ENCODE measurements around the gene TJP3.

The TJP3 gene

GRCh38 chr19:3716147-3716668, 8.0 kb downstream of the TJP3 start:
- DNase-seq: no peak

DNA sequence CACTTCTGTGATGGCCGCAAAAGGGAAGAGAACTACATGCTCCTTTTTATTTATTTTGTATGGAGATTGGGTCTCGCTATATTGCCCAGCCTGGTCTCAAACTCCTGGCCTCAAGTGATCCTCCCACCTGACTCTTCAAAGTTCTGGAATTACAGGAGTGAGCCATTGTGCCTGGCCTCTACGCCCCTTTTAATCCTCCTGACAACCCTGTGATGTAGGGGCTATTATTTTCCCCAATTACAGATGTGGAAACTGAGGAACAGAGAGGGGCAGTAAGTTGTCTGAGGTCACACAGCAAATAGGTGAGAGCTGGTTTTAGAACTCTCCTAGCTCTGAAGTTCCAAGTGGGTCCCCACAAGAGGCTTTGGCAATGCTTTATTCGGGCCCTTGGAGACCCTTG, 11.7 kb downstream of the TJP3 start:
- DNase-seq: no peak

DNA sequence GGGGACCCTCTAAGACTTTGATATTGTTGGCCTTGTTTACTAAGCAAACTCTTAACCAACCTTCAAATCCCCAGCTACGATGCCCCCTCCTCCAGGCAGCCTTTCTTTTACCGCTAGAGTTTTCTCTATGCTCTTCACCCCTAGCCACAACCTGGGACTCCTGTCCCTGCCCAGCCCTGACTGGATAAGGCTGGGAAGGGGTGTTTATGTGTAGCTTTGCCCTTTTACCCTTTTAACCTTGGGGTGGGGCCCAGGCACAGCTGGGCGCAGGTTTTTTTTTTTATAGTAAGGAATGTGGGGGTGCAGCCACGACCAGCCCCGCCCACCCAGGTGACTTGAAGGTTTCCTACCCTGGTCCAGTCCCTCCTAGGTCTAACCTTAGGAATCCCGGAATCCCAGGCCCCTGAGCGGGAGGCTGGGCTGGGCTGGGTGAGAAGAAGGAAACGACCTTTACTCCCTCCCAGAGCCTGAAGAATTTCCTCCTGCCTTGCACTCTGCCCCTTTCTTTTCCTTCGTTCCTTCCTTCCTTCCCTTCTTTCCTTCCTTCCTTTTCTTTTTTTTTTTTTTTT, 12.2 kb downstream of the TJP3 start:
- no peak for DNase-seq

DNA sequence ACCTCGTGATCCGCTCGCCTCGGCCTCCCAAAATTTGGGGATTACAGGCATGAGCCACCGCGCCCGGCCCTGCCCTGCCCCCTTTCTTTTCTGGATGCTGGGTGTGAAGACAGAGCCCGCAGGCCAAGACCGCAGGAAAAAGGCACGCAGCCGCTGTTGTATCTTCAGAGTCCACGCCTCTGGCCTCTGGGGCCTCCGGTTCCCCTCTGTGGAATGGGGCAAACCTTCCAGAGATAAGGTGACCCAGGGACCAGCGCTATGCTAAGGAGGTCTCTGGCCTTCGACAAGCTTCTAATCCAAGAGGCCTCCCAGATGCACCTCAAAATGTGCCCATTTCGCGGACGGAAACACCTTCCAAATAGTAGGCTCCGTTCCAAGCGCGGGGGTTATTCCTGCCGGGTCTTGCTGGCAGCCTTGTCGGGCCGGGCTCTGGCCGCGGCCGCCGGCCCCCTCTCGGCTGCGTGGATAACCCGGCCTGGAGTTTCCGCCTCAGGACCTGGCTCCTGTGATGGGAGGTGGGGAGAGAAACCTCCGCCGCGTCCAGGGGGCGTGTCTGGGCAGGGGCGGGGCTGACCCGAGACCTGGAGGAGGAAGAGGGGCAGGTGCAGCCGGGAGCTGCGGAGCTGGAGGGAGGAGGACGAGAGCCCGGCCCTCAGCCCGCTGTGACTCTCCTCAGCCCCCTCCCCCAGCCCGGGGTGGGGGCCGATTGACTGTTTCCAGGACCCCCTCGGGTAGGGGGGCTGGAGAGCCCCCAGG, 13.1 kb downstream of the TJP3 start:
- DNase-seq: peak; percentile 87

DNA sequence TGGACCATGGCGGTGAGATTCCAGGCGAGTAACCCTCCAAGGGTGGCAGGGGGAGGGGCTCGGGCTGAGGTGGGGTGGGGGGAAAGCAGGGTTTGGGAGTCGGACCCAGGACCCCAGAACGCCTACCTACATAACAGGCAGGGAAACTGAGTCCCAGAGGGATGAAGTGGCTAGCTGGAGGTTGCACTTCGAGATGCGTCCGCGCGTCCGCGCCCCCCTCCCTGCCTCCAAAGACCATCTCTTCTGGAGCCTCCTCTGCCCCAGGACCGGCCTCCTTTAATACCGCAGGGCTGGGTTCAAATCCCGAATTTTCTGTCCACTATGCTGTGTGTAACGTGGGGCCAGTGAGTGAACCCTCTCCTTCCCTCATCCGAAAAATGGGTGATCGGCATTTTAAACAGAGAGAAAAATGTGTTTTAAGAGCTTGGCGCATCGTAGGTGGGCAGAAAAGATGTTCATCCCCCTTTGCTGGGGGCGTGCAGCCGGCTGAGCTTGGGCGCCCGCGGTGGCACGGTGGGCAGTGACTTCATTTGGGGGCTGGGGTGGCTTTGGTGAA, 13.8 kb downstream of the TJP3 start:
- no peak for DNase-seq

DNA sequence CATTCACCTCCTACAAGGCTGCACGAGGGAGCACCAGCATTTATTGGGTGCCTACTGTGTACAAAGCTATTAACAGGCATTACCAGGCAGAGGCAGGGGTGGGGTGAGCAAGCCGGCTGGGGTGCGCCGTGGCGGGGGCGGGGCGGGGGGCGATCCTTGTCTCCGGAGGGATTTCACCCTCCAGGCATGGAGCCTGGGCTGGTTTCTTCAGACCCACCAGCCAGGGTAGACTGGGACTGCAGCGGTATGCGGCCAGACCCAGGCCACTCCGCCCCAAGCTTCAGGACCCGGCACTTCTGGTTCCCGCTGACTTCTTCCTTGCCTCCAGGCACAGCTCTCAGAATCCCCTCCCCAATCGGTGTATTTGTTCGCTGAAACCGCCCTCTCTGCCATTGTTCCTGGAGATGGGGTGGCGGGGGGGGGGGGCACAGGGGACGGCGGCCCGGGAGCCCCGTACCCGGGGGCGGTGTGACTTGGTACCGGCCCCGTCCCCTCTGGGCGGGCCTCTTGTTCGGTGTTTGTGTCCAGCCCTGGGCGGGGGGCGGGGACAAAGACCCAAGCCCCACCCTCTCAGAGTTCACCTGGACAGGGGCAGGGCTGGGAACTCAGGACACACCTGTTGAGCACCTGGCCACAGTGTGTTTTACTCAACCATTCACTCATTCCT, 14.4 kb downstream of the TJP3 start:
- DNase-seq: no peak

- DNase-seq: no peak
Measured at GRCh38 chr19:3723110-3723488, 14.9 kb downstream of the TJP3 start.

- DNase-seq: no peak
Measured at GRCh38 chr19:3723883-3724282, 15.7 kb downstream of the TJP3 start.

- DNase-seq: no peak
Measured at GRCh38 chr19:3725121-3725520, 16.9 kb downstream of the TJP3 start.

DNA sequence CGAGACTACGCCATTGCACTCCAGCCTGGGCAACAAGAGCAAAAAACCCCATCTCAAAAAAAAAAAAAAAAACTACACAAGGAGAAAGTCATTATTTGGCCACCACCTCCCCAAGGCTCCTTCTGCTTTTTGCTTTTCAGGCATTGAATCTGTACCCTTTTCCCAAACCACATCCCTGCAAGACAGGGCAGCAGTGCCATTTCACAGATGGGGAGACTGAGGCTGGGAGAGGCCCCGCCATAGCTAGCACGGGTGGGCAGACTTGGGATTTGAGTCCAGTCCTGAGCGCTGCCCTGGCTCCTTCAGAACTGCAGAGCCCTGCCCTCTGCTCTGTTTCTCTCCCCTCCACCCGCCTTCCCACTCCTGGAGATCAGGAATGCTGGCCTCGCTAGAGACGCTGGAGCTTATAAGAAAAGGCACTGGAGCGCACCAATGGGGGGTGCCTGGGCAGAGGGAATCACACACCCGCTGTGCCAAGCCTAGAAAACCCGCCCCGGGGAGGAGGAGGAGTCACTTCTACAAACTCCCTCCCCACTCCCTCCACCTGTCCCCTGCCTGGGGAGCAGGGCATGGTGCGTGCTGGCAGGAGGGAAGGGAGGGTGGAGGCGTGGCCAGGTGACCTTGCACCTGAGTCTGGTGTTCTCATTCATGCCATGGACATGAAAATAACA, 17.6 kb downstream of the TJP3 start:
- no peak for DNase-seq

GRCh38 chr19:3730457-3730958, 22.3 kb downstream of the TJP3 start:
- no peak for DNase-seq

- no peak for DNase-seq
Measured at GRCh38 chr19:3732108-3732507, 23.9 kb downstream of the TJP3 start.

DNA sequence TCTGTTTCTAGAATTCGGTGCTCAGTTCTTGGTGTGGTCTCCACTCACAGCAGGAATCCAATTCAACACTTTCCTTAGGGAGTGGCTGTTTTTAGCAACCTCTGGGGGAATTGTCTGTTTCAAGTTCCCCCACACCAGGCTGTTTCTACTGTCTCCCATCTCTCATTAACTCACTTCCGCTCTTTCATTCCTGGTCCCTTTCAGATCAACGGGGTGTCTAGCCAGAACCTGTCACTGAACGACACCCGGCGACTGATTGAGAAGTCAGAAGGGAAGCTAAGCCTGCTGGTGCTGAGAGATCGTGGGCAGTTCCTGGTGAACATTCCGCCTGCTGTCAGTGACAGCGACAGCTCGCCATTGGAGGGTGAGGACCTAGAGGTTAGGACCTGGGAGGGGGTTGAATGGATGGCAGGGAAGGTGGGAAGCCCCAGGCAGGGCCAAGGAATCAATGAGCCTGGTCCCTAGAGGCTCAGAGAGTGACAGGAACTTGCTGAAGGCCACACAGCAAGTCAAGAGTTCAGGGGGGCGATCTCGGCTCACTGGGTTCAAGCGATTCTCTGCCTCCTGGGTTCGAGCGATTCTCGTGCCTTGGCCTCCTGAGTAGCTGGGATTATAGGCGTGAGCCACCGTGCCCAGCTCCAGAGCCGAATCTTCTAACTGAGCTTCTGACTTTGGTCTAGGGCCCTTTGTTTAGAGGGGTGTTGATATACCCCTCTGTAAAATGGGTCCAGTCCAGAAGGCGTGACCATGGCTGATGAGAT, 25.5 kb downstream of the TJP3 start:
- DNase-seq: no peak

DNA sequence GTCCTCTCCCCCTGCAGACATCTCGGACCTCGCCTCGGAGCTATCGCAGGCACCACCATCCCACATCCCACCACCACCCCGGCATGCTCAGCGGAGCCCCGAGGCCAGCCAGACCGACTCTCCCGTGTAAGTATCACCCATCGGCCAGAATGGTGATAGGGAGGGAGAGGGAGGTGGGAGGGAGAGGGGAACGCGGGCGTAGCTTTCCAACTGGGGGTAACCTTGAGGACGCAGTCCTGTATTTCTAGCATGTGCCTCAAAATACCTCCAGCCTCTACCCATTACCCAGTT, 26.1 kb downstream of the TJP3 start:
- no peak for DNase-seq

DNA sequence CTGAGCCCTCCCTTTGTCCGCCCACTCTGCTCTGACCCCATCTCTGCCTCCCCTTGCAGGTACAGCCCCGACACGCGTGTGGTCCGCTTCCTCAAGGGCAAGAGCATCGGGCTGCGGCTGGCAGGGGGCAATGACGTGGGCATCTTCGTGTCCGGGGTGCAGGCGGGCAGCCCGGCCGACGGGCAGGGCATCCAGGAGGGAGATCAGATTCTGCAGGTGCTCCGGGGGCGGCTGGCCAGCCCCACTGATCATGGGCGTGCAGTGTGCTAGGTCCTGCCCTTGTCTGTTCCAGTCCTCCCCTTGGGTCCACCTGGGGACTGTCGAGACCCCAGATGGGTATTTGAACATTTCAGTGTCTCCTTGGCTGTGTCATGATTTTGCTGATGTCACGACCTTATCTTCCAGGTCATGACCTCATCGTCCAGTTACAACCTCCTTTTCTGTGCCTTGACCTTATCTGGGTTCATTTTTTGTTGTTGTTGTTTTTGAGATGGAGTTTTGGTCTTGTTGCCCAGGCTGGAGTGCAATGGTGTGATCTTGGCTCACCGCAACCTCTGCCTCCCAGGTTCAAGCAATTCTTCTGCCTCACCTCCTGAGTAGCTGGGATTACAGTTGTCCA, 28.0 kb downstream of the TJP3 start:
- DNase-seq: no peak

DNA sequence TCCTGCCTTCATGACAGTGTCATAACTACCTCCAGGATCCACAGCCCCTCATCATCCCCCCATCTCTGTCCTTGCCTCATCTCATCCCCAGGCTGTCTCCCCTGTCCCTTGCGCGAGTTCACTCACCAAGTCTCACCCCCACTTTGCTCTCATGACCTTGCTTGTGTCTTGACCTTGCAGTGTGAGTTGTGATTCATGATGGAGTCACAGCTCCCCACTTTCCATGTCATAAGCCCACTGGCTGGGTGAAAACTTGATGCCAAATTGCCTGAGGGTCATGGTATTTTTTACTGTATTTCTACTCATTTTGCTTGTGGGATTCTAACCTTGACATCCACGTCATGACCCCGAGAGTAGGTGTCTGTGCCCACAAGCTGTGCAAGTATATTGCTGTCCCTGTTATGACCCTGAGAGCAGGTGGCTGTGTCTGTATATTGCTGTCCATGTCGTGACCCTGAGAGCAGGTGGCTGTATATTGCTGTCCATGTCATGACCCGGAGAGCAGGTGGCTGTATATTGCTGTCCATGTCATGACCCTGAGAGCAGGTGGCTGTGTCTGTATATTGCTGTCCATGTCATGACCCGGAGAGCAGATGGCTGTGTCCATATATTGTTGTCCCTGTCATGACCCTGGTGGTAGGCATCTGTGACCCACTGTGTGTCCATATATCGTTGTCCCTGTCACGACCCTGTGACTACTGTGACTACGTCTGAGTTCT, 29.5 kb downstream of the TJP3 start:
- DNase-seq: no peak

- DNase-seq: no peak
Measured at GRCh38 chr19:3738477-3739220, 30.5 kb downstream of the TJP3 start.

- no peak for DNase-seq
Measured at GRCh38 chr19:3740431-3740830, 32.2 kb downstream of the TJP3 start.

- no peak for DNase-seq
Measured at GRCh38 chr19:3743486-3743885, 35.3 kb downstream of the TJP3 start.

DNA sequence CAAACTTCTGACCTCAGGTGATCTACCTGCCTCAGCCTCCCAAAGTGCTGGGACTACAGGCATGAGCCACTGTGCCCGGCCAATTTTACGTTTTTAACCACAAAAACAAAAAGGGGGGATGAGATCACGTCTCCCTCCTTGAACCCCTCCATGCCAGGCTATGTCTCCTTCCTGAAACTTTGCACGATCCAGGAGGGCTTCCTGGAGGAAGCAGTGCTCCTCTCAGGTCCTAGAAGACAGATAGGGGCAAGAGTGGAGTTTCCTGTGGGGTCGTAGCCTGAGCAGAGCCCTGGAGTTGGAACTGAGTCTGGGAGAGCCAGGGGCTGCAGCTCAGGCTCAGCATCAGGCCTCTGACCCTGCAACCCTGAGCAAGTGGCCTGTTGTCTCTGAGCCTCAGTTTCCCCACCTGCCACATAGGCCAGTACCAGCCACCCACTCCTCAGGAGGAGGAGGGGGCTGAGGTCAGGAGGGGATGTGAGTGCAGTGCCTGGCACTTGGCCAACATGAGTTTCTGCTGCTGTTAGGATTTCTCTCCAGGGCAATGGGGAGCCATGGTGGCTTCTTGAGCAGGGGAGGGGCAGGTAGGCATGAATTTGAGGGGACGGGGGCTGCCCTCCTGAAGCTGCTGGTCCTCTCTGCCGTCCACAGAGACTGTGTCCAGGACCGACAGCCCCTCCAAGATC, 37.3 kb downstream of the TJP3 start:
- DNase-seq: no peak

All from central memory CD4-positive, alpha-beta T cell (primary cell).